Stimulated activated CD8-positive, alpha-beta memory T cell treated with anti-CD3 and anti-CD28 coated beads, Interleukin-7, amount 100 ng/mL, for 4 hours (primary cell): ENCODE data around the gene ZSCAN12.
"Not testable (repeated sequence)": the region's sequence is repeated elsewhere in the genome, so short reads cannot be mapped to it uniquely, and the experiment has no call there.

Experiments used
- DNase-seq, 2 donors: peaks; one replicate each; pipeline ENCODE4 v3.0.0-alpha.2; 2020; ENCODE audit warnings: low read depth in 2 of 2

The ZSCAN12 gene

DNA sequence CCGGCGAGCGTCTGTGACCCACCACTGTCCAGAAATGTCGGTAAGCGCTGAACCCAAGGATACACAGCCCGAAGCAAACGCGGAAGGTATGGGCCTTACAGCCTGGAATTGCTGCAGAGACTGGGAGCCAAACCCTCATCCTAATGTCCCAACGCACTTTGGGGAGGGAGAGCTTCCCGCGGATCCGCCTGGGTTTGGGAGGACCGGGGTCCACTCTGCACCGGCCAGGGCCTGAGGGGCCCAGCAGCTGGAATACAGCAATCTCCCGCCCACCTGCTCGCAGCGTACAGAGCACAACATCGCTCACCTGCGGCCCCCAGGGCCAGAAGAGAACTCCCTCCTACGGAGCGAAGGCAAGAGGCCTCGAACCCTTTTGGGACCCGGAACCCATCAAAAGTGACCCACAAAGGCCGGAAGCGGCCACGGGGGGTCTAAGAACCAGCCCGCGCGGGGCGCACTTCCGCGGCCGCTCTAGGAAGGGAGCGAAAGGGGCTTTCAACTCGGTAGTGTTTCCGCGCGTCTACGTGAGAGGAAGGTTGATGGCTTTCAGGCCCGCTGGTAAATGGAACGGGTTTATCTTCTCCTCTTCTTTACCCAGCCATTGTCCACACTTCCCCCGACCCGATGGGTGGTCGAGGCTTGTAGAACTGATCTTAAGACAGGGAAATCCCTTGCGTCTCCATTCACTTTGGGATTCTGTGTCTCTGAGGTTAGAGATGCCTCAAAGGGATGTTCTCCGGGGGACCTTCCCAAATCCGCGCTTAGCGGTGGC, at the start of gene ZSCAN12:
Gene ZSCAN12 (minus strand): TSS at position 398 of the 772 bp plus-strand sequence. CDS start 1,342 bp downstream, outside the sequence.
- peak; percentile 75 to 76 for DNase-seq

DNA sequence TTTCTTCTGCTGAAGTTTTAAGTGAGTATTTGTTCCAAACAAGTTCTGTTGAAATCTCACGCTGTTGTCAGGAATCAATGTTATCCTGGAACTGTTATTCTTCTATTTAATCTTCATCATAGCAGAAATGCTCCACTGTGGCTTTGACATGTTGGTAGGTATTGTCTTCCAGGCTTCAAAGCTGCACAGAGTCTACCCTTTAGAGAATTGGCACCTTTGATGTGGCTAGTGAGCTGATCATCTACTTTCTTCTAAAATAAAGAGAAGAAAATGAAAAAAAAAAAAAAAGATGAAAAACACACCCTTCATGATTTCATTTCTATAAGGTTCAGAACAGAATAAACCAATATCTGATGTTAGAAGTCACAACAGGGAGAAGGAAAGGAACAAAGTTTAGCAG, 49.5 kb upstream of the ZSCAN12 start:
- no peak for DNase-seq

GRCh38 chr6:28447512-28447906, 48.0 kb upstream of the ZSCAN12 start:
- not testable (repeated sequence) for DNase-seq

DNA sequence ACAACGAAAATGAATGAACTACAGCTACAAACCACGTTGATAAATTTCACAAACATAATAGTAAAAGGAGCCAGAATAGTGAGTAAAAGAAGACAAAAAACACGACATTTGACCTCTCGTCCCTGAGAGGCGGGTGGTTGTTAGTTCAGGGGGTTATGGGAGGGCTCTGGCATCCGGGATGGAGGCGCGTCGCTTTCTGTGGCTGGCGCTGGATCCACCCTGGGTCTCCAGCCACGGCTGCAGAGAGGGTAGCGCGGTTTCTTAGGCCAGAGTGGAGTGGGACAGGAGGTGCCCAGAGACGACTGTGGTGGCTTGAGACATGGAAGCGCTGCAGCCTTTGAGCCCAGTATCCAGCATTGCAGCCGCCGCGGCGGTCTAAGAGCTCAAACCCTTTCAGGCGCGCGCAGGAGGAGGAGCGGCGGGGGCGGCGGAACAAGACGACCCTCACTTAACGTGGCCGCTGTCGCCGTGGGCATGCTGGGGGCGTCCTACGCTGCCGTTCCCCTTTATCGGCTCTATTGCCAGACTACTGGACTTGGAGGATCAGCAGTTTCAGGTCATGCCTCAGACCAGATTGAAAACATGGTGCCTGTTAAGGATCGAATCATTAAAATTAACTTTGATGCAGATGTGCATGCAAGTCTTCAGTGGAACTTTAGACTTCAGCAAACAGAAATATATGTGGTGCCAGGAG, 47.4 kb upstream of the ZSCAN12 start:
- DNase-seq: no peak

DNA sequence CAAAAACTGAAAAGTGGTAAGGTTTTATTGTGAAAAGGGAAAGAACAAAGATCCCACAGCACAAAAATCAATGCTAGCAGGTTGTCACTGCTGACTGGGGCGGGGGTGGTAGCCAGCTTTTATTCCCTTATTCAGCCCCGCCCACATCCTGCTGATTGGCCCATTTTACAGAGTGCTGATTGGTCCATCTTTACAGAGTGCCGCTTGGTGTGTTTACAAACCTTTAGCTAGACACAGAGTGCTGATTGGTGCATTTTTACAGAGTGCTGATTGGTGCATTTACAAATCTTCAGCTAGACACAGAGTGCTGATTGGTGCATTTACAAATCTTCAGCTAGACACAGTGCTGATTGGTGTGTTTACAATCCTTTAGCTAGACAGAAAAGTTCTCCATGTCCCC, 45.2 kb upstream of the ZSCAN12 start:
- not testable (repeated sequence) for DNase-seq

DNA sequence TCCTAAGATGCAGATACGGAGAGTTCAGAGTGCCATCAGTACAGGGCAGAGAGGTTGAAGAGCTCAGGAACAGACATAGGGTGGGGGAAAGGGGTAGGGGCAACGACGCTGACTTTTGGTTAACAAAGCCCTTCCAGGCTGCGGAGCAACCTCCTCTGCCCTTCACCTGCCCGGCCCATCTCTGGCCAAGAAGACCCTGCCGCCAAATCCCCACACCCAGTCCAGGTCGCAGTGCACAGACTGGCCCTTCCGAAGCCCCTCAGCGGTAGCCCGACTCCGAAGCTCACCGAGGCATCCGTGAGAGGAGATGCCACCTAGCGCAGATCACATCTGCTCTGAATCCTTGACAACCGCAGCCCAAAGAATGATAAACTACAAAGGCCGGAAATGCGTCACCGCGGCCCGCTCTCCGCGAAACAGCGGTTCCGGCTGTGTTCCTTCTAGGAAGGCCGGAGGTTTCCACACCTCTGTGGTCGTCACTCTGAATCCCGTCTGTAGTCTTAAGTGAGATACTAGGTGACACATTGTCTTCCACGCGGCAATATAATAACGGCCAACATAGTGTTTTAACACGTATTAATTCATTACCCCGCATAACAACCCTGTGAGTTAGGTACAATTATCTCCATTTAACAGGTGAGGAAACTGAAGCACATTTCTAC, 43.7 kb upstream of the ZSCAN12 start, which contains the start of gene ZSCAN23:
Gene ZSCAN23 (minus strand): TSS at position 380 of the 662 bp plus-strand sequence. CDS start 7,225 bp downstream, outside the sequence.
- DNase-seq: peak; percentile 79 to 81

DNA sequence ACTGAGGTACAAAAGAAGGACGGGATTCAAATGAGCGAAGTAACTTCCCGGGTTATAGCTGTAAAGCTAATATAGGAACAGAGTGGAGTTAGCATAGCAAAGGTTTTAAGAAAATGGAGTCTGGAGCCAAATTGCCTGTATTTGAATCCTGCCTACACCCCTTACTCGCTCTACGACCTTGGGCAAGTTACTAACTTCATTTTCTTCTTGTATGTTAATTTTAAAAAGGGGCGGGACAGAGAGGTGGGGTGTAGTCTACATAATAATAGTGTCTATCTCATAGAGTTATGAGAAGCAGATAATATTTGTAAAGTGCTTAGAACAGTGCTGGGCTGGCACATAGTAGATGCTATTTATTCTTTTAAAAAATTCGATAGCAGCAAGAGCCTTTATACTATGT, 43.0 kb upstream of the ZSCAN12 start:
- no peak for DNase-seq

DNA sequence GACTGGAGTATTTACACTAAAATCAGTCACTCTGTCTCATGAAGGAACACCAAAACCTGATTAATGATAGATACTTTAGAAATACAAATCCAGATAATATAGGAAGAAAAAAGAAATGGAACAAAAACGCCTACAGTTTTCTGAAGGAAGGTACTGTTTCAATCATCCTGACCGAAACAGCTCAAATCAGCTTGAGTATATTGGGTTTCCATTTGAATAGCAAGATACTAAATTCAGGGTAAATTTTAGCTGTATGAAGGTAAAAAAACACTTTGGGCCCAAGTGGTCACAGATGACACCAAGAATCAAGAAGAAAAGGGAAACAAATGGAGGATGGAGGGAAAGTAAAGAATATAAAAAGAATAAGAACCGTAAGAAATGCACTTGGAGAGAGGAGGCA, 36.9 kb upstream of the ZSCAN12 start:
- DNase-seq: no peak

GRCh38 chr6:28433119-28433518, 33.6 kb upstream of the ZSCAN12 start:
- DNase-seq: no peak

GRCh38 chr6:28429781-28430180, 30.2 kb upstream of the ZSCAN12 start:
- no peak for DNase-seq

DNA sequence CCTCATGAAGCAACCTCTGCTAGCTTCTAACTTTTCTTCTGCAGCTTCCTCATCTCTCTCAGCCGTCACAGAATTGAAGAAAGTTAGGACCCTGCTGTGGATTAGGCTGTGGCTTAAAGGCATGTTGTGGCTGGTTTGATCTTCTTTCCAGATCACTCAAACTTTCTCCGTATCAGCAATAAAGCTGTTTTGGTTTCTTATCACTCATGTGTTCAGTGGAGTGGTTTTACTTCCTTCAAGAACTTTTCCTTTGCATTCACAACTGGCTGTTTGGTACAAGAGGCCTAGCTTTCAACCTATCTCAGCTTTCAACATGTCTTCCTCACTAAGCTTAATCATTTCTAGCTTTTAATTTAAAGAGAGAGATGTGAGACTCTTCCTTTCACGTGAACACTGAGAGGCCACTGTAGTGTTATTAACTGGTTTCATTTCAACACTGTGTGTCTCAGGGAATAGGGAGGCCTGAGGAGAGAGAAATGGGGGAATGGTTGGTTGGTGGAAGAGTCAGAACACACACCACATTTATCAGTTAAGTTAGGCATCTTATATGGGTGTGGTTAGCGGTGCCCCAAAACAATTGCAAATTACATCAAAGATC, 26.5 kb upstream of the ZSCAN12 start:
- no peak for DNase-seq

DNA sequence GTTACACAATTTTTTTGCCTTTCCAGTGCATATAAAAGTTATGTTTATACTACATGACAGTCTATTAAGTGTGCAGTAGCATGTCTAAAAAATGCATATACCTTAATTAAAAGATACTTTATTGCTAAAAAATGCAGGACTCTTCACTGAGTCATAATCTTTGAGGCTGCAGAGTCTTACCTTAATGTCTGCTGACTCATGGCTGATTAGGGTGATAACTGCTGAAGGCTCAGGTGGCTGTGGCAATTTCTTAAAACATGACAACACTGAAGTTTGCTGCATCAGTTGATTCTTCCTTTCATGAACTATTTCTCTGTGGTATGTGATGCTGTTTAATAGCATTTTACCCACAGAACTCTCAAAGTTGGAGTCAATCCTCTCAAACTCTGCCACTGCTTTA, 24.6 kb upstream of the ZSCAN12 start:
- no peak for DNase-seq

DNA sequence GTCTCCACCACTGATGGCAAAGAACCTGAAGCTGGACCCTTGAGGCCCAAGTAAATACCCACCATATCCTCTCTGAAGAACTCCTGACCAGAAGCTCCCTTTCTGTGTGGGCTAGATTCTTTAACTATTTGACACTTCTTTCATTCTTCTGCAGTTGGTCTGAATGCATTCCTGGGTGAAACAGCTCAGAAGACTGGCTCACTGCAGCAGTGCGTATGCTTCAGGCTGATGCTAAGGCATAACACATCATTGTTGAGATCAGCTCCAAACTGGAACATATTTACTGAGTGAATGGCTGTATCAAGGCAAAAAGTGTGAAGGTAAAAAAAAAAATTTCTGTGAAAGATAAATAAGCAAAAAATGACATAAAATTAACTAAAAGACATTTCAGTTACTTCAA, 24.0 kb upstream of the ZSCAN12 start:
- no peak for DNase-seq

- no peak for DNase-seq
These were observed 14.1 kb upstream of the ZSCAN12 start for GRCh38 chr6:28413681-28414080.

DNA sequence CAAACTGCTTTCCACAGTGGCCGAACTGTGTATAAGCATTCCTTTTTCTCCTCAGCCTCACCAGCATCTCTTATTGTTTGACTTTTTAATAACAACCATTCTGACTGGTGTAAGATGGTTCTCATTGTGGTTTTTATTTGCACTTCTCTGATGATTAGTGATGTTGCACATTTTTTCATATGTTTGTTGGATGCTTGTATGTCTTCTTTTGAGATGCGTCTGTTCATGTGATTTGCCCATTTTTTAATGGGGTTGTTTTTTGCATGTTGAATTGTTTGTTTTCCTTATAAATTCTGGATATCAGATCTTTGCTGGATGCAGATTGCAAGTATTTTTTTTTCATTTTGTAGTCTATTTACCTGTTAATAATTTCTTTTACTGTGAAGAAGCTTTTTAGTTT, 11.2 kb upstream of the ZSCAN12 start:
- DNase-seq: no peak

- no peak for DNase-seq
These were observed 8.7 kb upstream of the ZSCAN12 start for GRCh38 chr6:28408076-28408802.

DNA sequence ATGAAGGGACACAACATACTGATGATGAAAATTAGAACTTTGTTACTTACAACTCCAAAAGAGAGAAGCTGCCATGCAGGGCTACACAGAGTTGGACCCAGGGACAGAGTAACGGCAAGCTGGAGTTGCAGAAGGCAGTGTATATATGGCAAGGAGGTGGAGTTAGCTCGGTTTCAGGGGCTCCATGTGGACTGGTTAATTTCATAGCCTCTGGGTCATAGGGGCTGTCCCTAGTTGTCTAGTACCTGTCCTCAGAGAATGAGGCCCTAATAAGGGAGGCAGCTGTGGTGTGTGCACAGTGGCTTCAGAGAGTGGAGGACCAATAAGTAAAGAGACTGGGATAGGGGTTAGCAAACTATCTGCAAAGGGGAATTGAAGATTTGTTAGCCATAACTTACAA, 7.9 kb upstream of the ZSCAN12 start:
- no peak for DNase-seq

DNA sequence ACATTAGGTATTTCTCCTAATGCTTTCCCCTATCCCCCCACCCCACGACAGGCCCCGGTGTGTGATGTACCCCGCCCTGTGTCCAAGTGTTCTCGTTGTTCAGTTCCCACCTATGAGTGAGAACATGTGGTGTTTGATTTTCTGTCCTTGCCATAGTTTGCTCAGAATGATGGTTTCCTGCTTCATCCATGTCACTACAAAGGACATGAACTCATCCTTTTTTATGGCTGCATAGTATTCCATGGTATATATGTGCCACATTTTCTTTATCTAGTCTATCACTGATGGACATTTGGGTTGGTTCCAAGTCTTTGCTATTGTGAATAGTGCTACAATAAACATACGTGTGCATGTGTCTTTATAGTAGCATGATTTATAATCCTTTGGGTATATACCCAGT, 4.4 kb upstream of the ZSCAN12 start:
- not testable (repeated sequence) for DNase-seq

DNA sequence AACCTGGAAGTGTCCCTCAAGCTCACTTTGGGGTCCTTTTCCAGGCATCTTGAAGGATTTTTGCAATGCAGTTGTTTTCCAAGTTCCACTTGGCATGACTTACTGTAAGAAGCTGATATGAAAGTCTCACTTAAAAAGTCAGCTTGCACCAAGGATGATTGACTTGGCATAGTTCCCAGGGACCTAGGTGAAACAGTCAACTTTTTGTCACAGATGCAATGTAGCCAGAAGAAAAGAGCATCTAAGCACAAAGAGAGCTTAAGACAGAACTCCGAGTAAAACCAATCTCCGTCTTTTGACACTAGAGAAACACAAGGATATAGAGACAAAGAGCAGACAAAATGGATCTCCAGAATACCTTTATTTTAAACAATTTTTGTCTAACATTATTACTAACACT, 2.6 kb upstream of the ZSCAN12 start:
- no peak for DNase-seq

GRCh38 chr6:28401172-28401571, 1.6 kb upstream of the ZSCAN12 start:
- DNase-seq: no peak

- DNase-seq: no peak
These were observed 540 bp upstream of the ZSCAN12 start for GRCh38 chr6:28400122-28400451.

DNA sequence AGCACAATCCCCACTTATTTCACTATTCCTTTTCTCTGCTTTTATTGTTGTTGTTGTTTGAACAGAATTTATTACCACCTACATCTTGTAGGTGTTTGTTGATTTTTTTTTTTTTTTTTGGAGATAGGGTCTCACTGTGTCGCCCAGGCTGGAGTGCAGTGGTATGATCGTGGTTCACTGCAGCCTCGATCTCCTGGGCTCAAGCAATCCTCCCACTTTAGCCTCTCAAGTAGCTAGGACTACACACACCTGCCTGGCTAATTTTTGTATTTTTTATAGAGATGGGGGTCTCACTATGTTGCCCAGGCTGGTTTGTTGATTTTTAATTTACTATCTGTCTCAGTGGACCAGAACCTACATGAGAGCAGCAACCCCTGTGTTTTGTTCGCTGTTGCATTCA, 3.6 kb downstream of the ZSCAN12 start:
- no peak for DNase-seq
